Measurements from ENCODE around the gene ZBTB40. TPM values are rescaled to one million over a fixed set of nuclear protein-coding genes. Genes with fewer than 3 reads are reported as not detected.

The ZBTB40 gene
- total RNA-seq, 1 donor from 2014 or later = 15.0 TPM

DNA sequence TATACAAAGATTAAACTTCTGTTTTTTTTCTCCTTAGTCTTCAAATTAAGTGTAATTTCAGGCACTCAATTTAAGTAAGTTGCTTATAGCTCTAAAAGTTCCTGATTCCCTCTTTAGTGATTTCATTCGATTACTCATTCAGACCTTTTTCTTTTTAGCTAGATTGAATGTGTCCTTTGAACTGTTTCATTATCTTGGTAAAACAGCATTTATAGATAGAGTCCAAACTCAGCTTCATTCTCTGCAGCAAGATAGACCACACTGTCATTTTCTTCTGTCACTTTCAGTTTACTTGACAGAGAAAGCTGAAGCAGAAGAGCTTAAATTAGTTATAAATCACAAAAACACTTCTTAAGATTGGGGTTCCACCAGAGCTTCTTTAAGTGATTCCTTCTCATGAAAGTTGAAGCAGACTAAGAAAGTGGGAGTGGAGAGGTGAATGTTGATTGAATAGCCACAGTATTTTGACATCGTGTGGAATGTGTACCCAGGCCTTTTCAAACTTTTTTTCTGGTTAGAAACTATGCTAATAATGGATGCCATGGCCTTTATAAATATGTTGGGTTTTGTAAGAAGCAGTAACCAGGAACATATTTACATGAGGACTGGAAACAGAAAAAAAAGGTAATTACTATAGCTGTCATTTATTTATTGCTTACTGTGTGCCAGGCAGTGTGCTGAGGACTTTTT, 52.2 kb downstream of the ZBTB40 start:
- peak; percentile 78 for DNase-seq (ENCODE audit: low read depth)

DNA sequence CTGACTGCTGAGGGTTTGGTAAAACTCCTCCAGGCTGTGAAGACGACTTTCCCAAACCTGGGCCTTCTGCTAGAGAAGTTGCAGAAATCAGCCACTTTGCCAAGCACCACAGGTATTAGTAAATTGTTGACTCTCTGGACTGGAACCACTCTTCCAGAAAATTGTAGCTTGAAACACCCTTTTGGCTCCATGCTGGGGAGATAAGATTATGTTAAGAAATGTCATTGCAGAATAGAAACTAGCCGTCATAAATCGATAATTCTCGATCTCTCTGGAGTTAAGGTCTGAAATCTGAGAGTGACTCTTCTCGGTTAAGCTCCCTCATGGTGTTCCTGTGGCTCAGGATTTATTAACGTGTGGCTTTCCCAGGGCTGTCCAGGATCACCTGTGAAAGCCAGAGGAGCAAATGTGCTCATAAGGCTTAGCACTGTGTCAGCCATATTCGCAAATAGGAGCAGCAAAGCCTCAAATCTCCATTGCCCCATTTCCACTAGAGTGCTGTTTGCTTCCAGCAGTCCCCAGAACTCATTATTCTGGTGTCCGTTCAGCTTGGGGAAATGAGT, 54.6 kb downstream of the ZBTB40 start:
- no peak for DNase-seq (ENCODE audit: low read depth)

DNA sequence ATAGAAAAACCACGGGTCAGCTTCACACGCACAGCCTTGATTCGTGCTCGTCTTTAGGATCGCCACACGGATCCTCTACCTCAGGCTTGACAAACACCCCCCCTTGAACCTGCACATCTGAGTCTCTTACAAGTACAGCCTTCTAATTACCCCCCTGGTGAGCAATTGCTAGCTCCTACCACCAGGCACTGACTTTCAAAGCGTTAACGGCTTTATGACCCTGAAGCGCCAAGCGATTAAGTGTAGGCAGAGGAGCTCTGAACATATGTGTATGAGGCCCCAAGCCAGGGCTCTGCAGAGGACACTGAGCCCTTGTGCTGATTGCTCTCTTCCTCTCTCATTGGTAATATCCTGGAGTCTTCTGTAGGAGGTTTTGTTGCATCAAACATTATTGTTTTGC, 55.9 kb downstream of the ZBTB40 start:
- no peak for DNase-seq (ENCODE audit: low read depth)

DNA sequence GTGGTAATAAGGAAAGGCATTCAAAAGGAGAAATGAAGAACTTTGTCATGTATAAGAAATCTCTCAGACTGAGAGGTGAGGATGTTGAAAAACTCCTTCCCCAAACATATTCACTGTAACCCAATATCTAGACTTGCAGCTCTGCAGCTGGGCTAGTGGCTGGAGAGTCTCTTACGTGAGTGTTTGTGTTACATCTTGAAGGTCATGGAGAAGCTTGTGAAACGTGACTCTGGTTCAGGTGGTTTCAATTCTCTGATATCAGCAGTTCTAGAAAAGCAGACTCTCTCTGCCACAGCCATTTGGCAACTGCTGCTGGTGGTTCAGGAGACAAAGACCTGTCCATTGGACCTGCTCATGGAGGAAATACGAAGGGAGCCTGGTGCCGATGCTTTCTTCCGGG, 56.7 kb downstream of the ZBTB40 start:
- no peak for DNase-seq (ENCODE audit: low read depth)

DNA sequence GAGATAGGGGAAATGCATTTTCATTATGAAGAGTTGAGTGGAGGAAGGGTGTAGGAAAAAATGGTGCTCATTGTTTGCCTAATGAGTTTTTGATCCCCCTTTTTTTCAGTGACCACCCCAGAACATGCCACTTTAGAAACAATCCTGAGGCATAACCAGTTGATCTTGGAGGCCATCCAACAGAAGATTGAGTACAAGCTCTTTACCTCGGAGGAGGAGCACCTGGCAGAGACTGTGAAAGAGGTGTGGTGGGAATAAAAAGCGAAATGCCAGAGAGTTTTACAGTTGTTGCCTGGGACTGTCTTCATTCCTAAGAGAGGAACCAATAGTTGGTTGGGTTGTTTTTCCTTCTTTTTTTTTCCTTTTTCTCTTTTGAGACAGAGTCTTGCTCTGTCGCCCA, 57.3 kb downstream of the ZBTB40 start:
- DNase-seq (ENCODE audit: low read depth) = no peak

DNA sequence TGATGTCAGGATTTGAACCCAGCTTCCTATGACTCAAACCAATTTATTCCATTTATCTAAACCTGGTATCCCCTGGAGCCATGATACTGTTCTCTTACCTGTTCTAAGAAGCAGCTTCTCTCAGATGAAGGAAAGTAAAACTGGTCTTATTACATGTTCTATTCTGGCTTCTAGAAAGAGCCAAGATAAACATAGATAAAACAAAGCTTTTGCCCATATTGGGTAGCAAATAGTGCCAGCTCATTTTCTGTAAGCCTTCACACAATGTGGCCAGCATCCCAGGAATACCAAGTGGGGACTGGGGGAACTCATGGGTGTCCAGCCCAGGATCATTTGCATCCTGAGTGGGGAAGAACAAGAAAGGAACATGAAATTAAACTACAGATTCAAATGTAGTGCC, 58.2 kb downstream of the ZBTB40 start:
- peak; percentile 34 for DNase-seq (ENCODE audit: low read depth)

DNA sequence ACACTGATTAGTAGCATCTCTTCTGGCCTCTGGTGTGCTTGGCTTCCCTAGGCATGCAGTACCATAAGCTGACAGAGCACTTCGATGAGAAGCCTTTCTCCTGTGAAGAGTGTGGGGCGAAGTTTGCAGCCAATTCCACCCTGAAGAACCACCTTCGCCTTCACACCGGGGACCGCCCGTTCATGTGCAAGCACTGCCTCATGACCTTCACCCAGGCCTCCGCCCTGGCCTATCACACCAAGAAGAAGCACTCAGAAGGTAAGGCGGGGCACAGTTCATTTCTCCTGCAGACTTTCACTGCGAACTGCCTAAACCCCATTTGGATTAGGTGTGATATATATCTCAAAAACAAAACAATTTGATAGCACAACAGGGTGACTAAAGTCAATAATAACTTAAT, 61.2 kb downstream of the ZBTB40 start:
- no peak for DNase-seq (ENCODE audit: low read depth)

DNA sequence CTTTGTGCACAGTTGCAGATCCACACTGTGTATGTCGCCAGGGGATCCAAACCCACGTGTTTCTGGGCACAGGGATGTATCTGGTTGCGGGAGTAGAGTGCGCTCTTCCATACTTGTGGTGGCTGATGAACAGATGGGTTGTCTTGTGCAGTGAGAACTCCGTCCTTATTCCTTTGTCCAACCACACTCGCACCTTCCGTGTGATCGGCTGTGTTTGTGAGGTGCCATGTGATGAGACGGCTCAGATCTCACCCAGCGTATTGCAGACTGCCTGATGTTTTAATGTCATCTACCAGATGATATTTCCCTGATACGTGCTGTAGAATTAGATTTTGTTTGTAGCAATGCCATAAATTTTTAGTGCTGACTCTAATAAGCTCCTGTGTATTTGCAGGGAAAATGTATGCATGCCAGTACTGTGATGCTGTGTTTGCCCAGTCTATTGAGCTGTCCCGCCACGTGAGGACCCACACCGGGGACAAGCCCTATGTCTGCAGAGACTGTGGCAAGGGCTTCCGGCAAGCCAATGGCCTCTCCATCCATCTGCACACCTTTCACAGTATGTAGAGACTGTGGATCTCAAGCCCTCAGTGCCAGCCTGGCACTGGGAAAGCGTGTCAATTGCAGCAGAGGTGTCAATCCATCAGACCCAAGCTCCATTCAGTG, 65.4 kb downstream of the ZBTB40 start:
- no peak for DNase-seq (ENCODE audit: low read depth)

DNA sequence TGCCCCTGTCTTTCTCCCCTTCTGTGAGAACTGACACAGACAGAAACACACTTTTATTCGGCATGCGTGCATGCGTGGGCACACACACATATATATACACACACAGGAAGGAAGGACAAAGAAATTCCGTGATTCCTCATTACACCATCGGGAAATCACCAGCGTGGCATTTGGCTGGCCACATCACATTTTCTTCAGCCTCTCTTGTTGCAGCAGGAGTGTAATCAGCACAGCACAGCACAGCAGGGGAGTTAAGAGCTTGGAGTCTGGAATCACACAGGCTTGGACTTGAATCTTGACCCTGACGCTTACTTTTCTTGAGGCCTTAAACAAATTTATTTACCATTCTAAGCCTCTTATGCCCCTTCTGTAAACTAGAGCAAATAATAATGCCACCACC, 66.3 kb downstream of the ZBTB40 start:
- no peak for DNase-seq (ENCODE audit: low read depth)

DNA sequence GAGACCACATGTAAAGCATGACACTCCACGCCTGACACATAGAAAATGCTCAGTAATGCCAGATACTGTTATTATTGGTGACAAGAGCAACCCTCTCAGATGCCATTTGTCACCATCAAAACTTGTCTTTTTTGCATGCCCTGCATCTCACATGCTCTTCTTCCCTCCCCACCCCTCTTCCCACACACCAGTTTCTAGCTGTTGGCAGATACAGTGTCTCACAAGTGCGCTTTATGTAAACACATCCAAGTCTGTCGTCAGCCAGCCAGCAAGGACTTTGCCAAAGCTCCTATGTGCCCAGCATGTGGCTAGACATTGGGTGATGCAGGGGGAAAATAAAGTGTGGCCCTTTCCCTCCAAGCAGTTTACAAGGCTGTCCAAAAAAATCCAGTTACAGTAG, 66.7 kb downstream of the ZBTB40 start:
- no peak for DNase-seq (ENCODE audit: low read depth)

DNA sequence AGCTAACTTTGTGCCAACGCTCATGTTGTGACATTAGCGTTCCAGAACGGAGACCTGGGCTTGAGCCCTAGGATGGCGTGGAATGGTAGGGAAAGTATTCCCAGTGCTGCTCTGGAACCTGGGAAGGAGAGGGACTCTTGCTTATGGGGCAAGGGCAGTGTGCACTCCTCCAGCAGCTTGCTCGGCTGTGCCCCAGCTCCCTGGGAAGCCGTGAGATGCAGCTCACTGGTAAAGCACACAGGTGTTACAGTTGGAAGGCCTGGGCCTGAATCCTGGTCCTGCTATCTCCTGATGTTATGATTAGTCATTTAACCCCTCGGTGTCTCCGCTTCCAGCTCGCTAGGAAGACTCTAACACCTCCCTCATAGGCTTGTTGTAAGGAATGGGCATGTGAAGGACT, 69.2 kb downstream of the ZBTB40 start:
- DNase-seq (ENCODE audit: low read depth) = no peak

DNA sequence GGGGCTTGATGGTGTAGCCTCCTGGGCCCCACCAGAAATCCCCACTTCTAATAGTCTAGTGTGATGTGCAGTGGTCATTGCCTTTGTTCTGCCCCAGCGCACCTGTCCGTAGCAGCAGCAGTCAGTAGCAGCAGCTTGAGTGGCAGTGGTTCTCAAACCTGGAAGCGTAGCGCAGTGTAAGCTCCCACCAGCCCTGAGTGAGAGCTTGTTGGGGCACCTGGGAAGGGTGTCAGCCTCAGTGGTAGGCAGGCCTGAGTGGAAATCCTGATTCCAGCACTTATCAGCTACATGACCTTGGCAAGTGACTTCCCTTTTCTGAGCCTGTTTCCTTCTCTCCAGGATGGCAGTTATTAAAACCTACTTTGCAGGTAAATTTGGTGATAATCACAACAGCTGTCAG, 70.0 kb downstream of the ZBTB40 start:
- DNase-seq (ENCODE audit: low read depth) = no peak

DNA sequence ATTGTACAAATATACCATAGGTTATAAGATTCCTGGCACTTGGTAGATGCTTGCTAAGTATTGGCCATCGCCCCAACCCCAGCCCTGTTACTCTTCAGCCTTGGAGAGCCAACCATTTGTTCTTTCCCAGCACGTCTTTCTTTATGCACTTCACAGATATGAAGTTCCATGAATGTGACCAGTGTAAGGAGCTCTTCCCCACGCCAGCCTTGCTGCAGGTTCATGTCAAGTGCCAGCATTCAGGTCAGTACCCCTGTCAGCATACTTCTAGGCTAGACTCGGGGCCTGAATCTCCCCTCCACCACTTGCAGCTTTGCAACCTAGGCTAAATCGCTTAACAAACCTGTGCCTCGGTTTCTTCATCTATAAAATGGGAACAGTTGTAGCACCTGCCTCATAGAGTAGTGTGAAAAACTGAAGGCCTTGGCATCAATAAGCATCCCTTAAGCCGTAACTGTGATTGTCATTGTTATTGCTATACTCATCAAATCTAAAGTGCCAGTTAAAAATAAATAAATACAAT, 70.6 kb downstream of the ZBTB40 start:
- no peak for DNase-seq (ENCODE audit: low read depth)

DNA sequence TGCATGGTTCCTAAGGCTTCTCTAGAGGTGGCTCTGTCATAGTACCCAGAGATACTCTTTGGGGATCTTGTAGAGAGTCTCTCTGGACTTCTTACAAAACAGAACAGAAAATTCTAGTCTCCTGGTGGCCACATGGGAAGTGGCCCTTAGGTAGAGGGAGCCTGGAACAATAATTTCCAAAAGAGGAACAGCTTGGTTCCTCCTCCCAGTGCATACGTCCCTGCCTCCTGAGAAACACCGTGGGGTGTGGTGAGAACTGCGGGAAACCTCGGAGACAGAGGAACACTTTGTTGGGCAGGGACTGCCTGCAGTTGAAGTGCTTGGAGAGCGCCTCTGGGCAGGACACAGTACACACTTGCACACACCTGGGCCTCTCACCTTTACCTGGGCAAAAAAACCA, 72.8 kb downstream of the ZBTB40 start:
- no peak for DNase-seq (ENCODE audit: low read depth)

DNA sequence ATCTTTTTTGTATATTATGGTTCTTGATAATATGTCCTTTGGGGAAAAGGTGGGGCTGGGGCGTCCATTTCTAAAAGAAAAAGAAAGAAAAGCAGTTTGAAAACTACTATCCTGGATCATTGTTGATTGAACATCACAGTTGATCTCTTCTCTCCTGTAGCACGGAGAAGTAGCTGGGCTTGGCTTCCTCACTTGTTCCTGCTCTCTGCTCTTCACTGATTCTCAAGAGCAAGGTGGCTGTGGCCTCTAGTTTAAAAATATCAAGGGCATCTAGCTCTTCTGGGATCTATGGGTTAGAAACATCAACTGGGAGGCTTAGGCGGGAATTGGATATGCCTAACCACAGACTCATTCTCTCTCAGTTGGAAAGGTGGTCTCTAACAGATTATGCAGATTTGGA, 73.6 kb downstream of the ZBTB40 start:
- DNase-seq (ENCODE audit: low read depth) = no peak

DNA sequence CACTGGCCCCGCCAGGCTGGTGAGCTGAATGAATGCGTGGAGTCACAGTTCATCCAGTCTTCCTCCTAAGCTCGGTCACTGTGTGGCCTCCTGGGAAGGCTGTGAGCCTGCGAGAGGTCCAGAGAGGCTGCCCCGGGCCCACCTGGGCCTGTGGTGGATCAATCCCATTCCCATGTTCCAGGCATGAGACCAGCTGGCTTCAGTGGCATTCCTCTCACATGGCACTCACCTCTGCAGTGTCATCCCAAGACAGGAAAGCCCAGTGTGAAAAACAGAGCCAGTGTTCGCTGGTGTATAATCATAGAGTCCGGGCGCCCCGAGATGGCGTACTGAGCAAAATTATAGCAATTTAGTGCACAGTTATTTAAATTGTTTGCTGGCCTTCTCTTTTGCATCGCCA, 74.0 kb downstream of the ZBTB40 start:
- DNase-seq (ENCODE audit: low read depth) = no peak

DNA sequence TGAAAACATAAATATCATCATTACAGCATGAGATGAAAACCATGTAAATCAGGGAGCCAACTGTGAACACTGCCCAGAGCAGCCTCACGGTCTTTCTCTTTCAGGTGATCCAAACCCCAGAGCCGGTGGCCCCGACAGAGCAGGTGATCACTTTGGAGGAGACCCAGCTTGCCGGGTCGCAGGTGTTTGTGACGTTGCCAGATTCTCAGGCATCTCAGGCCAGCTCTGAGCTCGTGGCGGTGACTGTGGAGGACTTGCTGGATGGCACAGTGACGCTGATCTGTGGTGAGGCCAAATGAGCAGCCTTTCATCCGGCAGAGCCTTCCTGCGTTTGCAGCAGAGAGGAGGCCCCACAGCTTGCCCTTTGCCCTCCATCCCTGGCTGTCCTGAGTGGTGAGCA, 74.4 kb downstream of the ZBTB40 start:
- no peak for DNase-seq (ENCODE audit: low read depth)

DNA sequence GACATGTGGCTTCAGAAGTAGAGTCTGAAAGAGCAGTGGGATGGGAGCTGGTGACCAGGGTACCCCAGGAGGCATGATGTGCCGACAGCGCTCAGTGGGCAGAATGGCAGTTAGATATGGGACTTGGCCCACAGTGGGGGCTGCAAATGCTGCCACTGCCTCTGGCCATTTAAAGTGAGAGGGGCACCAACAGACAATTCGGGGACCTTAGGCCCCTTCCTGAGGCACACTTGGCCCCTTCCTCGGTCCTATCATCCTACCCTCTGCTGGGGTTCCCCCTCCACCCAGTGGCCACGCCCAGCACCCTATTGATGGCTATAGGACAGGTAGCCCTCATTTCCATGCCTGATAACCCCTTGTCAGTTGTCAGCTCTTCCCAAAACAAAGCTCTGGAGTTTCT, 75.0 kb downstream of the ZBTB40 start:
- no peak for DNase-seq (ENCODE audit: low read depth)

DNA sequence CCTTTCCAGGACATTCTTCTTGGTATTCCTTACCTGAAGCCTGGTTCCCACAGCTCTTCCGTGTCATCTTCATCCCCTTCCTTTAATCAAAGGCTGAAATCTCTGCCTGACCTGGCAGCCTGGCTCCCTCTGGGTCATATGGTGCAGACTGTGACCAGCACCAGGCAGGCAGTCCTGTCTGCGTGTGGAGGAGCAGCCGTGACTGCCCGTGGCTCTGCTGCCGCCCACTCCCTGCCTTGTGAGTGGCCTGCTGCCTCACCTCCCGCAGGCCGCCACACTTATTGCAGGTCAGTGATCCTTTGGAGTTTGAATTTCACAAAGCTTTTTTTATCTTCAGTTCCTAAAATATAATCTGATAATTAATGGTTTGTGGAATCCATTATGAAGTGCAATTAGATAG, 75.5 kb downstream of the ZBTB40 start:
- no peak for DNase-seq (ENCODE audit: low read depth)

DNA sequence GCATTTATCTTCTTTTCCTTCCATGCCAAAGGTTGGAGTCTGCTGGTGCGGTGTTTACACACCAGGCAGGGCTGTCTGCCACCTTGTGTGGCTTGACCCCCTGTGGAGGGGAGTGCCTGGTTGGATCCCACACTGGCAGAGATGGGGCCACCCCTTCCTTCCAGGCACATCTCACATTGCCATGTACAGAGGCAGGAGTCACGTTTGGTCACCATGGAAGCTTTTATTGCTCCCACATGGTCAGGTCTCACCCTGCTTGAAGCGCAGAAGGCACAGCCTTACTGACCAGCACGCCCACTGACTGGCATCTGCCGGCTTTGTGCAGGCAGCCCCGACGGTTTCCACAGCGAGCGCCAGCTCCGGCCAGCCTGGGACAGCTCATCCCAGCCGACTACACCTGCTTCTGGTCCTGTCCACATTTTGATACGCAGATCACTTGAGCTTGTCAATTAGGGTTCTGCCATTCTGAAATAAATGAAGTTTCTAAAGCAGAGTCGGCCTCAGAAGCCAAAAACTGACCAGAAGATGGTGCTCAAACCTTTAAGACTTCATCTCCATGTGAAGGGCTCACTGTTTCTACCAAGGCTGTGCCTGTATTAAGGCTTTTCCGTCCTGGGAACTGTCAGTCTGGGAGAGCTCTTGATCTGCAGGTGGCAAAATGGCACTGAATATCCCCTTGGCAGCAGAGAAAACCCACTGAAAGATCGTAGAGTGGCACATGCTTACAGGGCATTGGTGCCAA, 76.1 kb downstream of the ZBTB40 start:
- DNase-seq (ENCODE audit: low read depth) = no peak

DNA sequence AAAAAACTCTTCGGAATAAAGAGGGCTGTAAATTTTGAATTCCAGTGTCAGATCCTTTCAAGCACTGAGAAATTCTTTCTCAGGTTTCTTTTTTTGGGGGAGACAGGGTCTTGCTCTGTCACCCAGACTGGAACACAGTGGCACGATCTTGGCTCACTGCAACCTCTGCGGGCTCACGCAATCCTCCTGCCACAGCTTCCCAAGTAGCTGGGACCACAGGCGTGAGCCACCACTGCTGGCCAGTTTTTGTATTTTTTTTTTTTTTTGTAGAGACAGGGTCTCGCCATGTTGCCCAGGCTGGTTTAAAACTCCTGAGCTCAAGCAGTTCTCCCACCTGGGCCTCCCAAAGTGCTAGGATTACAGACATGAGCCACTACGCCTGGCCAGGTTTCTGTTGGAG, 76.8 kb downstream of the ZBTB40 start:
- no peak for DNase-seq (ENCODE audit: low read depth)

DNA sequence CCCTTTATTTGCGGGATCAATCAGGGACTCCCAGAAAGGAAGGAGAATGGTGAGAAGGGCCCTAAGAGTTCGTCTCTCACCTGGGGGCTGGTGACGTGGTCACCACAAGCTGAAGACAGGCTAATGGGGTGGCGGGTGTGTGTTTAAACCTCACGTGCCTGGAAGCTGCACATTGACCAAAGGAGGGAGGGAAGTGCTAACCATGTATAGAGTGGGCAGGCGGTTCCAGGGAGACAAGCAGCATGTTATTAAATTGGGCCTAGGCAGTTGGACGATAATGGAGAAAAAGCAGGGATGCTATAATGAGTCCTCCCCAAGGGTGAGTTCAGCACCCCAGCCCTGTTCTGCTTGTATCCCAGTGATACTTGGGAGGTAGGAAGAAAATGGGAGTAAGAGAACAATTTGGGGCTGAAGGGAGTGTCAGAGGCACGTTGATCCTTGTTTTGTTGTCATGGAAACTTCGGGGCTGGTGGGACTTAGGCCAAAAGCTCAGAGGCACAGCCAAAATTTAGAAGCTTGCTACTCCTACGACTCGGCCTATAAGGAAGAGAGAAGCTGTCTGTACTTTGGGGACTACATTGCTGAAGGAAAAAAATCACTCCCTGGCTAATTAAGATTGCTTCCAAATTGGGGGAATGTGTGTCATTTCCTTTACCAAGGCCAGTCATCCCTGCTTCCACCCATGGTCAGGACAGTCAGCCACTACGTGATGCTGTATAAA, 78.4 kb downstream of the ZBTB40 start:
- DNase-seq (ENCODE audit: low read depth) = no peak
